Activated T-cell treated with anti-CD3 and anti-CD28 coated beads for 48 hours (primary cell): Measurements from ENCODE around the gene PLCB4.

Experiments
- DNase-seq: peaks from one replicate; pipeline ENCODE4 v3.0.0-alpha.2; 2020; ENCODE audit warnings: low read depth

Gene PLCB4

GRCh38 chr20:9103955-9104354 lies 35.1 kb downstream of the PLCB4 start:
- no peak for DNase-seq

GRCh38 chr20:9108260-9108659 lies 39.4 kb downstream of the PLCB4 start:
- no peak for DNase-seq

GRCh38 chr20:9109566-9109965 lies 40.7 kb downstream of the PLCB4 start:
- no peak for DNase-seq

GRCh38 chr20:9110365-9110764 lies 41.5 kb downstream of the PLCB4 start:
- DNase-seq = no peak

GRCh38 chr20:9110916-9111432 lies 42.1 kb downstream of the PLCB4 start:
- DNase-seq = no peak

- DNase-seq = no peak
Measured at GRCh38 chr20:9112541-9113515, 43.9 kb downstream of the PLCB4 start.

- DNase-seq = no peak
Measured at GRCh38 chr20:9114709-9115108, 45.8 kb downstream of the PLCB4 start.

GRCh38 chr20:9117548-9117947 lies 48.7 kb downstream of the PLCB4 start:
- no peak for DNase-seq

- no peak for DNase-seq
Measured at GRCh38 chr20:9119776-9120175, 50.9 kb downstream of the PLCB4 start.

- no peak for DNase-seq
Measured at GRCh38 chr20:9121211-9121610, 52.3 kb downstream of the PLCB4 start.

GRCh38 chr20:9122571-9122970 lies 53.7 kb downstream of the PLCB4 start:
- DNase-seq = no peak

- DNase-seq = no peak
Measured at GRCh38 chr20:9126527-9126926, 57.6 kb downstream of the PLCB4 start.

- DNase-seq = no peak
Measured at GRCh38 chr20:9128568-9128967, 59.7 kb downstream of the PLCB4 start.

- DNase-seq = no peak
Measured at GRCh38 chr20:9129756-9130155, 60.9 kb downstream of the PLCB4 start.

- DNase-seq = no peak
Measured at GRCh38 chr20:9130521-9130920, 61.6 kb downstream of the PLCB4 start.

- no peak for DNase-seq
Measured at GRCh38 chr20:9131841-9132240, 63.0 kb downstream of the PLCB4 start.

- no peak for DNase-seq
Measured at GRCh38 chr20:9134346-9134745, 65.5 kb downstream of the PLCB4 start.

GRCh38 chr20:9136114-9136513 lies 67.2 kb downstream of the PLCB4 start:
- DNase-seq = no peak

- no peak for DNase-seq
Measured at GRCh38 chr20:9137001-9137400, 68.1 kb downstream of the PLCB4 start.

GRCh38 chr20:9139106-9139833 lies 70.4 kb downstream of the PLCB4 start:
- DNase-seq = no peak

GRCh38 chr20:9140162-9140760 lies 71.4 kb downstream of the PLCB4 start:
- no peak for DNase-seq

GRCh38 chr20:9141070-9141469 lies 72.2 kb downstream of the PLCB4 start:
- no peak for DNase-seq

- no peak for DNase-seq
Measured at GRCh38 chr20:9141921-9142320, 73.0 kb downstream of the PLCB4 start.
